Kidney epithelial cell (primary cell): ENCODE data around the gene RUNX1. TPM values are rescaled to one million over a fixed set of nuclear protein-coding genes. Genes with fewer than 3 reads are reported as not detected.

Experiments
- DNase-seq: peaks from one replicate; pipeline ENCODE4 v3.0.0-alpha.2; 2010; ENCODE audit warnings: low read depth
- H3K27me3 ChIP-seq: 2 replicates; pipeline ENCODE4 v1.6.0; 2011; ENCODE audit warnings: low read length; ENCODE audit not compliant: control insufficient read depth, insufficient read depth
- H3K36me3 ChIP-seq: 2 replicates; pipeline ENCODE4 v1.5.1; 2011; ENCODE audit warnings: low read length; ENCODE audit not compliant: control insufficient read depth, insufficient read depth
- H3K4me3 ChIP-seq: 2 replicates; pipeline ENCODE4 v1.5.1; 2011; ENCODE audit warnings: low read depth, mild to moderate bottlenecking, control low read depth, low read length
- total RNA-seq: library from RNA; depleted of rRNA; stranded (reverse); fragments of >200 nt; gene quantifications from 2 replicates; pipeline ENCODE4 v1.2.3, GENCODE V29; 2015
- TF ChIP-seq, protein P1 (sequence below): IDR thresholded peaks from 2 replicates; pipeline ENCODE4 v1.5.1; 2011; ENCODE audit warnings: mild to moderate bottlenecking, moderate library complexity, low read length, control low read depth, inconsistent platforms; ENCODE audit not compliant: insufficient read depth, poor library complexity, severe bottlenecking

Gene RUNX1
- total RNA-seq, 1 donor from 2014 or later = 43.0 TPM

- TF ChIP-seq, protein P1, sequence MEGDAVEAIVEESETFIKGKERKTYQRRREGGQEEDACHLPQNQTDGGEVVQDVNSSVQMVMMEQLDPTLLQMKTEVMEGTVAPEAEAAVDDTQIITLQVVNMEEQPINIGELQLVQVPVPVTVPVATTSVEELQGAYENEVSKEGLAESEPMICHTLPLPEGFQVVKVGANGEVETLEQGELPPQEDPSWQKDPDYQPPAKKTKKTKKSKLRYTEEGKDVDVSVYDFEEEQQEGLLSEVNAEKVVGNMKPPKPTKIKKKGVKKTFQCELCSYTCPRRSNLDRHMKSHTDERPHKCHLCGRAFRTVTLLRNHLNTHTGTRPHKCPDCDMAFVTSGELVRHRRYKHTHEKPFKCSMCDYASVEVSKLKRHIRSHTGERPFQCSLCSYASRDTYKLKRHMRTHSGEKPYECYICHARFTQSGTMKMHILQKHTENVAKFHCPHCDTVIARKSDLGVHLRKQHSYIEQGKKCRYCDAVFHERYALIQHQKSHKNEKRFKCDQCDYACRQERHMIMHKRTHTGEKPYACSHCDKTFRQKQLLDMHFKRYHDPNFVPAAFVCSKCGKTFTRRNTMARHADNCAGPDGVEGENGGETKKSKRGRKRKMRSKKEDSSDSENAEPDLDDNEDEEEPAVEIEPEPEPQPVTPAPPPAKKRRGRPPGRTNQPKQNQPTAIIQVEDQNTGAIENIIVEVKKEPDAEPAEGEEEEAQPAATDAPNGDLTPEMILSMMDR = no peak
- Histone ChIP-seq H3K4me3 (no peak overlapping the region), H3K36me3 (no peaks in the 10 kb centered on the region), H3K27me3 (no peaks in the 10 kb centered on the region)
- DNase-seq = no peak
Measured at GRCh38 chr21:35039595-35040289, 9.4 kb downstream of the RUNX1 start.

- Histone ChIP-seq H3K27me3 (no peaks in the 10 kb centered on the region), H3K4me3 (no peak overlapping the region), H3K36me3 (no peaks in the 10 kb centered on the region)
- no peak for DNase-seq
- TF ChIP-seq, protein P1 = no peak
Measured at GRCh38 chr21:35038772-35039319, 10.3 kb downstream of the RUNX1 start.

DNA sequence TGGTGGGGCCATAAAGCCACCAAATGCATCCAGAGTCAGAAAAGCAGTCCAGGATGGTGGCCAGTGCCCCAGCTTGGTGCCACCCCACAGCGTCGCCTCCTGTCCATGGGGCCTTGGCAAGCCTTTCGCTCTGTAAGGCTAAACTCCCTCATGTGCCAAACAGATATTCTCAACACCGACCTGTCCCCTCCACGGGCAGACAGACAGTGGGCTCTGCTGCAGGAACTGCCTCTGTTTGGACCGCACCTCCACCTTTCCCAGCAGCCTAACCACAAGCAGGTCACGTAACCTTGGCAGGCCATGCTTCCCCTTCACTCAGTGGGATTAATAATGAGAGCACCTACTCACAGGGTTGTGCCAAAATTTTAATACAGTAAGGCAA lies 11.7 kb downstream of the RUNX1 start:
- no peak for DNase-seq
- TF ChIP-seq, protein P1 = no peak
- no peaks in the 10 kb centered on the region for H3K27me3 ChIP-seq
- H3K4me3 ChIP-seq = no peak overlapping the region
- H3K36me3 ChIP-seq = no peaks in the 10 kb centered on the region

DNA sequence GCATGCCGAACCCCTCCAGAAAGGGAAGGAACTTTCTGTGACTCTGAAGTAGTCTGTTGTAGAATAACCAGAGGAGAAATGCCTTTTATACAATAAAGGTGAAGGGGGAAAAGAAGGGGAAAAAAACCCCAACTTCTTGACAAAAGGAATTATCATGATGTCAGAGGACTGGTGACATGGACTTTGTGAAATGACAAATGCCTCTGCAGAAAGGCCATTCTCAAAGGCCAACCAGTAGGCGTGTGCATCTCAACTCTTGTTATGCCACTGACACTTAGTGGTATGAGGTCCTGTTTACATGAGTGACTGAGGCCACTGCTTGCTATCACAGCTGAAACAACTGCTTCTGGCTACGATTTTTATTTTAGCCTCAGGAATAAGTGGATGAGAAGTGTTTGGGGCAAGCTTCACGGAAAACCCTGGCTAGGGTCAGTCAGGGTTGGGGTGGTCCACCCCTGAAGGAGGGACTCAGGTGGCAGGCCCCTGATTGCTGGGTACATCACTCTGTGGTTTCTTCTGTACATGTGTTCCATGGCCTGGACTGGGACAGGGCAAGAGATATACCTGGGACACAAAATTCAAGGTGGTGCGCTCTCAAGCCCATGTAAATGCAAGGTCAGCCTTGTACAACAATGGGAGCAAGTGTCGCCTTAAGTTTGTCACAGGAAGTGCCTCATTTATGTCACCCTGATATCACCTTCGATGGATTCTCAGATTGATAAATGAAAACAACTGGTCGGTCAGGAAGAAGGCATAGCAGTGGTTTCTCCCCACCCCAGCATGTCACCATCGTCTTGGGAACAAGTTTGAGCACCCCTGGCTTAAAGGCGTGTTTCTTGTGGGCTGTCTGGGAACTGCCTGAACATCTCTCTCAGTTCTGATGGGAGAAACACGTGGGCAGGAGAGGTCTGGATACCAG lies 12.4 kb downstream of the RUNX1 start:
- H3K27me3 ChIP-seq = no peaks in the 10 kb centered on the region
- H3K4me3 ChIP-seq = no peak overlapping the region
- no peak for DNase-seq
- TF ChIP-seq, protein P1 = no peak
- no peaks in the 10 kb centered on the region for H3K36me3 ChIP-seq

DNA sequence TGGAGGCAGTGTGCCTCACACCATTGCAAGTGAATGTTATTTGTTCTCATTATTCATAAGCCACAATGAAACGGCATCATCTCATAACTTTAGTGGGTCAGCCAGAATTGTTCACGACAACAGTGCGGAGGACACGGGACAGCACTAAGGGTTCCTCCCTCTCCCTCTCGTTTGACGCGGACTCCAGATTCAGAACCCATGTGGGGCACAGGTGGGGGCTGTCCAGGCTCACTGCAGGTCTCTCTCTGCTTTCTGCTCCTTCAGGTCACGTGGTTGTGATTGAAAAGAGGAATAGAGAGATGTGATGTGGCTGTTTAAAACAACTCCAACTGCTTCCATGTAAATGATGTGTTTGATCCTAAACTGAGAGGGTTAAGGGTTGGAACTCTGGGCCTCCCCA lies 13.5 kb downstream of the RUNX1 start:
- TF ChIP-seq, protein P1 = no peak
- no peak for DNase-seq
- Histone ChIP-seq H3K27me3 (no peaks in the 10 kb centered on the region), H3K36me3 (no peaks in the 10 kb centered on the region), H3K4me3 (no peak overlapping the region)
